Transverse colon (tissue), 4 donors: ENCODE measurements around the gene AHNAK. TPM values are rescaled to one million over a fixed set of nuclear protein-coding genes. Genes with fewer than 3 reads are reported as not detected.

ENCODE experiments used
- DNase-seq: peaks from one replicate; pipeline ENCODE4 v3.0.0-alpha.2; 2019
- H3K27ac ChIP-seq, 4 donors: fragments of 200-600 bp; sonication (generic); 2 replicates each; pipeline ENCODE4 v1.5.1; 2016 to 2018; ENCODE audit warnings: inconsistent platforms in 4 of 4
- H3K27me3 ChIP-seq: fragments of 200-600 bp; sonication (generic); 2 replicates; pipeline ENCODE4 v1.5.1; 2017; ENCODE audit warnings: inconsistent platforms
- H3K36me3 ChIP-seq, 4 donors: fragments of 200-600 bp; sonication (generic); 2 replicates each; pipeline ENCODE4 v1.5.1; 2017 to 2019; ENCODE audit warnings: inconsistent platforms in 4 of 4
- H3K4me1 ChIP-seq, 4 donors: fragments of 200-600 bp; sonication (generic); 2 replicates each; pipeline ENCODE4 v1.5.1; 2017 to 2020; ENCODE audit warnings: inconsistent platforms in 4 of 4
- H3K4me3 ChIP-seq, 4 donors: fragments of 200-600 bp; sonication (generic); 1 replicate in 1 of 4; 2 replicates in 3 of 4; pipeline versions ENCODE4 v1.5.1 to v1.6.1; 2017 to 2019; ENCODE audit warnings: inconsistent platforms in 4 of 4
- H3K9me3 ChIP-seq, 2 donors: fragments of 200-600 bp; sonication (generic); 2 replicates each; pipeline ENCODE4 v1.5.1; 2017 to 2019; ENCODE audit warnings: inconsistent platforms in 2 of 2
- EP300 ChIP-seq: sonication (generic); formaldehyde crosslinking; IDR thresholded peaks from one replicate; pipeline ENCODE4 v1.6.1; 2017; ENCODE audit warnings: antibody characterized with exemption, low read depth
- POLR2A ChIP-seq: fragments of 450-650 bp; IDR thresholded peaks from one replicate; pipeline ENCODE4 v1.6.1; 2016; ENCODE audit warnings: antibody characterized with exemption, mild to moderate bottlenecking, moderate library complexity
- POLR2AphosphoS5 ChIP-seq, 3 donors: sonication (generic); formaldehyde crosslinking; IDR thresholded peaks; one replicate each; pipeline ENCODE4 v1.6.1; 2016; ENCODE audit warnings: antibody characterized with exemption in 3 of 3
- WGBS, 2 donors: methylation state at CpG; one replicate each; pipeline ENCODE4 v1.1.5; 2018; ENCODE audit warnings: low coverage in 1 of 2; 5-methylcytosine and 5-hydroxymethylcytosine counted together
- in situ Hi-C, 4 donors: fragments of 200-750 bp; cut with MboI; loops; one replicate each; pipeline versions ENCODE4 v1.15.0 to v1.15.1; 2017; ENCODE audit warnings: low sequenced_read_pairs in 3 of 4, low pct_ligation_motif_present in 1 of 4, low pct_unique_long_range_greater_than_20kb in 1 of 4
- intact Hi-C: fragments of 100-400 bp; cut with DNase I; formaldehyde crosslinking; loops from one replicate; pipeline ENCODE4 v1.15.1; 2023; ENCODE audit warnings: low total_unique reads
- small RNA-seq, 4 donors: library from RNA; depleted of rRNA; stranded (forward); fragments of <200 nt; gene quantifications; one replicate each; pipeline ENCODE3, GENCODE V24; 2016
- total RNA-seq, 4 donors: library from RNA; depleted of rRNA; stranded (reverse); fragments of >200 nt; gene quantifications; one replicate each; pipeline ENCODE4 v1.1.0, GENCODE V29; 2016
- TF ChIP-seq, protein P1 (sequence below), 5 experiments: fragments of 200-600 bp in 3 of 5; fragments of 450-650 bp in 2 of 5; sonication (generic) in 3 of 5; IDR thresholded peaks; 1 replicate in 2 of 5; 2 replicates in 3 of 5; pipeline ENCODE4 v1.5.1; 2016 to 2017; ENCODE audit warnings: antibody characterized with exemption in 5 of 5, inconsistent platforms in 3 of 5, mild to moderate bottlenecking in 2 of 5, moderate library complexity in 1 of 5

Gene AHNAK
- total RNA-seq, 4 donors from 2014 or later: 561 to 1,032 (median 742) TPM

DNA sequence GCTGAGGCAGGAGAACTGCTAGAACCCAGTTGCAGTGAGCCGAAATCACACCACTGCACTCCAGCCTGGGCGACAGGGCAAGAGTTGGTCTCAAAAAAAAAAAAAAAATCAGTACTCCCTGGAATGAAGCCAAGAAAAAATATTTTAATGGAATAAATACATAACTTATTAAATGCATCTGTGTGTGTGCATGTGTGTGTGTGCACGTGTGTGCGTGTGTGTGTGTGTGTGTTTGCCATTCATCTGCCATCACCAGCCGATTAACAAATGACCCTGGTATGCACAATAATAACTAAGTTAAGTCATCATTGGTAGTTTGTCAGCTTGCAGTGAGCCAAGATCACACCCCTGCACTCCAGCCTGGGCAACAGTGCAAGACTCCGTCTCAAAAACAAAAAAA is 162.8 kb downstream of the AHNAK start:
- Histone ChIP-seq H3K27me3 (no peaks in the 10 kb centered on the region), H3K36me3 (no peaks in the 10 kb centered on the region), H3K4me1 (peaks cover 0 to 12% (median 5%) of the 10 kb centered on the region in 4 donors), H3K4me3 (no peak overlapping the region), H3K9me3 (no peaks in the 10 kb centered on the region), H3K27ac (no peak overlapping the region)
- intact Hi-C loops (no loop called here), in situ Hi-C loops (loop anchor here (25.0 kb wide), 3 partner anchors 303 to 503 kb away; partner anchors contain the start of genes LRRN4CL (in 1 of the 4), SLC3A2 (in 1 of the 4) and UBXN1 (in 1 of the 4))
- TF ChIP-seq POLR2A (no peak), EP300 (no peak), POLR2AphosphoS5 (IDR thresholded peaks at IDR 0.05) (no peak)
- TF ChIP-seq, protein P1, sequence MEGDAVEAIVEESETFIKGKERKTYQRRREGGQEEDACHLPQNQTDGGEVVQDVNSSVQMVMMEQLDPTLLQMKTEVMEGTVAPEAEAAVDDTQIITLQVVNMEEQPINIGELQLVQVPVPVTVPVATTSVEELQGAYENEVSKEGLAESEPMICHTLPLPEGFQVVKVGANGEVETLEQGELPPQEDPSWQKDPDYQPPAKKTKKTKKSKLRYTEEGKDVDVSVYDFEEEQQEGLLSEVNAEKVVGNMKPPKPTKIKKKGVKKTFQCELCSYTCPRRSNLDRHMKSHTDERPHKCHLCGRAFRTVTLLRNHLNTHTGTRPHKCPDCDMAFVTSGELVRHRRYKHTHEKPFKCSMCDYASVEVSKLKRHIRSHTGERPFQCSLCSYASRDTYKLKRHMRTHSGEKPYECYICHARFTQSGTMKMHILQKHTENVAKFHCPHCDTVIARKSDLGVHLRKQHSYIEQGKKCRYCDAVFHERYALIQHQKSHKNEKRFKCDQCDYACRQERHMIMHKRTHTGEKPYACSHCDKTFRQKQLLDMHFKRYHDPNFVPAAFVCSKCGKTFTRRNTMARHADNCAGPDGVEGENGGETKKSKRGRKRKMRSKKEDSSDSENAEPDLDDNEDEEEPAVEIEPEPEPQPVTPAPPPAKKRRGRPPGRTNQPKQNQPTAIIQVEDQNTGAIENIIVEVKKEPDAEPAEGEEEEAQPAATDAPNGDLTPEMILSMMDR (IDR thresholded peaks at IDR 0.05): no peak
- WGBS, 2 donors: 59 to 68% methylated on average over 3 to 6 of the region's 6 CpGs
- DNase-seq: no peak

Small RNA genes within 50 kb of the gene (small RNA-seq; reads per million reads assigned to genes)
- gene EEF1G (0 reads per million in 4 donors), gene MIR6747 (0 to 0.55 (median 0) reads per million in 4 donors)

Other genes starting within 250 kb of the AHNAK start
- gene SCGB1D4, start 247.7 kb downstream of the AHNAK start, total RNA-seq: not detected
- gene ASRGL1, start 209.4 kb downstream of the AHNAK start, total RNA-seq: 10 to 100 TPM; 14.9 to 44.5 (median 35.6) TPM
- gene SCGB1A1, start 127.8 kb downstream of the AHNAK start, total RNA-seq: not detected
- gene EEF1G, start 27.1 kb upstream of the AHNAK start, total RNA-seq: 1,000 to 10,000 TPM in 3 of 4 donors, 100 to 1,000 TPM in 1; 337 to 1,276 (median 1,207) TPM
- 10 to 100 TPM in 2 of 4 donors, 1 to 10 TPM in 2; 6.0 to 12.4 (median 9.8) TPM for gene TUT1, start 44.7 kb upstream of the AHNAK start, total RNA-seq
- gene MTA2, start 55.1 kb upstream of the AHNAK start, total RNA-seq: 10 to 100 TPM; 42.0 to 80.1 (median 62.1) TPM
- gene EML3, start 66.0 kb upstream of the AHNAK start, total RNA-seq: 10 to 100 TPM; 35.0 to 61.1 (median 44.9) TPM
- gene ROM1, start 66.5 kb upstream of the AHNAK start, total RNA-seq: 1 to 10 TPM in 2 of 4 donors, not detected in 2; 5.3 to 5.6 TPM
- 10 to 100 TPM; 28.0 to 47.4 (median 40.8) TPM for gene B3GAT3, start 75.2 kb upstream of the AHNAK start, total RNA-seq
- 100 to 1,000 TPM in 3 of 4 donors, 10 to 100 TPM in 1; 60.2 to 129 (median 120) TPM for gene GANAB, start 99.8 kb upstream of the AHNAK start, total RNA-seq
- 10 to 100 TPM; 10.3 to 37.0 (median 18.4) TPM for gene INTS5, start 106.5 kb upstream of the AHNAK start, total RNA-seq
- 10 to 100 TPM; 12.5 to 53.7 (median 37.7) TPM for gene C11orf98, start 118.4 kb upstream of the AHNAK start, total RNA-seq
- gene CSKMT, start 118.5 kb upstream of the AHNAK start, total RNA-seq: 10 to 100 TPM in 1 of 4 donors, 1 to 10 TPM in 1, not detected in 2; 6.0 to 17.0 TPM
- gene UQCC3, start 124.9 kb upstream of the AHNAK start, total RNA-seq: 10 to 100 TPM in 3 of 4 donors, 1 to 10 TPM in 1; 6.4 to 26.2 (median 15.3) TPM
- gene LBHD1, start 125.5 kb upstream of the AHNAK start, total RNA-seq: 10 to 100 TPM in 2 of 4 donors, 1 to 10 TPM in 2; 7.5 to 16.1 (median 10.1) TPM
- 100 to 1,000 TPM; 129 to 219 (median 142) TPM for gene UBXN1, start 132.3 kb upstream of the AHNAK start, total RNA-seq
- gene LRRN4CL, start 142.7 kb upstream of the AHNAK start, total RNA-seq: 10 to 100 TPM in 1 of 4 donors, 1 to 10 TPM in 3; 8.2 to 24.7 (median 9.0) TPM
- gene BSCL2, start 160.6 kb upstream of the AHNAK start, total RNA-seq: 100 to 1,000 TPM in 1 of 4 donors, 10 to 100 TPM in 3; 61.7 to 155 (median 75.7) TPM
- gene GNG3, start 160.9 kb upstream of the AHNAK start, total RNA-seq: under 1 TPM in 1 of 4 donors, not detected in 3; 0.64 TPM
- 100 to 1,000 TPM in 1 of 4 donors, 10 to 100 TPM in 3; 21.8 to 116 (median 59.6) TPM for gene HNRNPUL2, start 180.7 kb upstream of the AHNAK start, total RNA-seq
- 10 to 100 TPM in 3 of 4 donors, 1 to 10 TPM in 1; 6.7 to 27.0 (median 17.0) TPM for gene TTC9C, start 181.7 kb upstream of the AHNAK start, total RNA-seq
- gene ZBTB3, start 207.4 kb upstream of the AHNAK start, total RNA-seq: 10 to 100 TPM in 3 of 4 donors, 1 to 10 TPM in 1; 8.4 to 20.9 (median 14.0) TPM
- 10 to 100 TPM in 2 of 4 donors, 1 to 10 TPM in 2; 1.2 to 28.5 (median 14.1) TPM for gene POLR2G, start 214.8 kb upstream of the AHNAK start, total RNA-seq
- 100 to 1,000 TPM in 1 of 4 donors, 10 to 100 TPM in 3; 18.9 to 234 (median 22.8) TPM for gene TAF6L, start 224.6 kb upstream of the AHNAK start, total RNA-seq
- 100 to 1,000 TPM in 2 of 4 donors, 10 to 100 TPM in 2; 65.9 to 112 (median 89.8) TPM for gene TMEM179B, start 240.6 kb upstream of the AHNAK start, total RNA-seq
- gene TMEM223, start 245.2 kb upstream of the AHNAK start, total RNA-seq: 10 to 100 TPM; 10.1 to 42.1 (median 29.6) TPM